Upper lobe of left lung (tissue), 4 donors: ENCODE data around the gene PAMR1.

Experiments used
- EP300 ChIP-seq, 4 donors: sonication (generic); formaldehyde crosslinking; IDR thresholded peaks; one replicate each; pipeline ENCODE4 v1.5.1; 2017; ENCODE audit warnings: antibody characterized with exemption in 4 of 4, control low read depth in 2 of 4
- POLR2A ChIP-seq, 4 donors: fragments of 450-650 bp; IDR thresholded peaks; one replicate each; pipeline ENCODE4 v1.5.1; 2016 to 2017; ENCODE audit warnings: antibody characterized with exemption in 4 of 4, mild to moderate bottlenecking in 2 of 4
- POLR2AphosphoS5 ChIP-seq, 2 donors: sonication (generic); formaldehyde crosslinking; IDR thresholded peaks; one replicate each; pipeline ENCODE4 v1.5.1; 2017; ENCODE audit warnings: antibody characterized with exemption in 2 of 2
- TF ChIP-seq, protein P1 (sequence below), 6 experiments: fragments of 450-650 bp in 4 of 6; fragments of 200-600 bp in 2 of 6; sonication (generic) in 2 of 6; IDR thresholded peaks; one replicate each; pipeline ENCODE4 v1.5.1; 2016 to 2019; ENCODE audit warnings: antibody characterized with exemption in 6 of 6

GRCh38 chr11:35496416-35496815 lies 29.0 kb downstream of the PAMR1 start:
- TF ChIP-seq, protein P1, sequence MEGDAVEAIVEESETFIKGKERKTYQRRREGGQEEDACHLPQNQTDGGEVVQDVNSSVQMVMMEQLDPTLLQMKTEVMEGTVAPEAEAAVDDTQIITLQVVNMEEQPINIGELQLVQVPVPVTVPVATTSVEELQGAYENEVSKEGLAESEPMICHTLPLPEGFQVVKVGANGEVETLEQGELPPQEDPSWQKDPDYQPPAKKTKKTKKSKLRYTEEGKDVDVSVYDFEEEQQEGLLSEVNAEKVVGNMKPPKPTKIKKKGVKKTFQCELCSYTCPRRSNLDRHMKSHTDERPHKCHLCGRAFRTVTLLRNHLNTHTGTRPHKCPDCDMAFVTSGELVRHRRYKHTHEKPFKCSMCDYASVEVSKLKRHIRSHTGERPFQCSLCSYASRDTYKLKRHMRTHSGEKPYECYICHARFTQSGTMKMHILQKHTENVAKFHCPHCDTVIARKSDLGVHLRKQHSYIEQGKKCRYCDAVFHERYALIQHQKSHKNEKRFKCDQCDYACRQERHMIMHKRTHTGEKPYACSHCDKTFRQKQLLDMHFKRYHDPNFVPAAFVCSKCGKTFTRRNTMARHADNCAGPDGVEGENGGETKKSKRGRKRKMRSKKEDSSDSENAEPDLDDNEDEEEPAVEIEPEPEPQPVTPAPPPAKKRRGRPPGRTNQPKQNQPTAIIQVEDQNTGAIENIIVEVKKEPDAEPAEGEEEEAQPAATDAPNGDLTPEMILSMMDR (IDR thresholded peaks at IDR 0.05): no peak
- TF ChIP-seq POLR2A (IDR thresholded peaks at IDR 0.05) (no peak), POLR2AphosphoS5 (IDR thresholded peaks at IDR 0.05) (no peak), EP300 (IDR thresholded peaks at IDR 0.05) (no peak)
